GM19463 (cell line): ENCODE results near the gene SHISA6.

ENCODE experiments used
- ATAC-seq: cut with Tn5 transposase; IDR thresholded peaks from one replicate; pipeline ENCODE4 v1.9.1; 2021; ENCODE audit warnings: mild to moderate bottlenecking, moderate library complexity; ENCODE audit not compliant: unreplicated experiment

Gene SHISA6

DNA sequence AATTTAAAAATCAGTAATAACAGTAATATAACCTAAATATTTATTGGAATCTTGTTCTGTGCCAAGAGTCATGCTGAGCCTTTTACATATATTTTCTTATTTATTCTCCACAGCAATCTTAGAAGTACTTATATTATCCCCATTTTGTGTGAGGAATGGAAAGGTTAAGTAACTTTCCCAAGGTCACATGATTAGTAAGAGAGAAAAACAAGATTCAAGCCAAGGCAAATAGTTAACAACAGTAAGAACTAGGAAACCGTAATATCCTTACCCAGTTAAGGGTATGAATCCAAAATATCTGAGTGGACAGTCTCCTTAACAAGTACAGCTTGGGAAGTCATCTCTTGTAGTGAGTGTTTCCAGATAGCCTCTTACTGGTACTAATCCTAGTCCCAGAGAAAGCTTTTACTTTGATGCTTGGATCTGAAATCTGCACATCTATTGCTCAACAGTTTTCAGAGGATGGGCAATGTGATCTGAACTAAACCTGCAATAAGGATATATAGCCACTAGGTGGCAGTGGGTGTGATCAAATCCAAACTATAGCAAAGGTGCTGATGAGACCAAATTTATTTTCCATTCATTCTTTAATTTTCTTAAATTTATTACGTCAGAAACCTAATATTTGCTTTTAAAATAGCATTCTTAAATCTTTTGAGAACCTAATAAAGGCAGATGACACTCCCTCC is 23.3 kb downstream of the SHISA6 start:
- ATAC-seq = no peak

DNA sequence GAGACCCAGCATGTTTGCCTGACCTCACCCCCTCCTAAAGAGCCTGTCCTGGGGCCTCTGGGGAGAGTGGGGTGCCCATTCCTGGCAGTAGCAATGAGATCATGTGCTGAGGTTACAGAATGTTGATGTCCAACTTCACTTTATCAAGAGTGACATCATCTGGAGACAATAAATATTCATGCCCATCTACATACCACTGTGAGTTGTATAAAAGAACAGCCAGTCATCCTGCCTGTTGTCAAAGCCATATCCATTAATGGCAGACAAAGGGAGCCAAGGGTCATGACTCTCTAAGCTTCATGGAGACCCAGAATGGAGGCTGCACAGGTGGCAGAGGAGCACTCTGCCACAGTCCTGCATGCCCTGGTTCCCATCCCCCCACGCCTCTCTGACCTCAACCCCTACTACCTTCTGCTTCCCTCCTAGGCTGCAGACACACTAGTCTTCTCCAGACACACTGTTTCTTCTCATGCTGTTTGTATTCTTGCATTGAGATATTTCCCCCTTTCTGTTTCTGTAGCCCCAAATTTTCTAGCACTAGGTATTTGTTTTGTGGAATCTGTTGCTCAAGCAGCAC is 27.1 kb downstream of the SHISA6 start:
- no peak for ATAC-seq

DNA sequence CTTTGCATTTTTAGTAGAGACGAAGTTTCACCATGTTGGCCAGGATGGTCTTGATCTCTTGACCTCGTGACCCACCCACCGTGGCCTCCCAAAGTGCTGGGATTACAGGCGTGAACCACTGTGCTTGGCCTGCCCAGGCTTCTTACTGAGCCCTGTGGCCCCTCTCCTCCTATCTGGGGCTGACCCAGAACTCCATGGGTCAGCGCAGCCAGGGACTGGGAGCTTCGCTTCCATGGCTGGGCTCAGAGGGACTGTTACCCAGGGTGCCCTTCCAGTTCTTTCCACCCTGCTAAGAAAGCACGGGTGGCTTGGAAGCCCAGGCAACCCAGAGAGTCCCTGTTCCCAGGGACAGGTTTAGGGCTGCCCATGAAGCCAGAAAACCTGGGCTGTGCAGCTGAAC is 28.2 kb downstream of the SHISA6 start:
- no peak for ATAC-seq

DNA sequence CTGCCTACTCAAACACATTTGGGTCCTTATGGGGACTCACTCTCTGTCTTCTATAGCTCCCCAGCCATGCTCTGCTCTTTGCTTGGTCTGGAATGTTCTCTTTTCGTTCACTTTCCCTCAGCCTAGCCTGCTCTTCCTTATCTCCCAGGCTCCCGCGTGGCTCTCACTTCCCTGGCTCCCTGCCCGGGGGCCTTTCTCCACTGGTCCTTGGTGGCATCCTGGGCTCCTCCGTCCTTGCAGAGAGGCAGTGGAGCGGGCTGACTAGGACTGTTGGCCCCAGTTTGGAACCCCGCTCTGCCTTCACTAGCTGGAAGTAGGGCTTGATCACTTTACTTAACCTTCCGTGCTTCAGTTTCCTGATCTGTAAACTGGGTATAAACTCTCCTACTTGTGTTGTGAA is 31.2 kb downstream of the SHISA6 start:
- no peak for ATAC-seq

DNA sequence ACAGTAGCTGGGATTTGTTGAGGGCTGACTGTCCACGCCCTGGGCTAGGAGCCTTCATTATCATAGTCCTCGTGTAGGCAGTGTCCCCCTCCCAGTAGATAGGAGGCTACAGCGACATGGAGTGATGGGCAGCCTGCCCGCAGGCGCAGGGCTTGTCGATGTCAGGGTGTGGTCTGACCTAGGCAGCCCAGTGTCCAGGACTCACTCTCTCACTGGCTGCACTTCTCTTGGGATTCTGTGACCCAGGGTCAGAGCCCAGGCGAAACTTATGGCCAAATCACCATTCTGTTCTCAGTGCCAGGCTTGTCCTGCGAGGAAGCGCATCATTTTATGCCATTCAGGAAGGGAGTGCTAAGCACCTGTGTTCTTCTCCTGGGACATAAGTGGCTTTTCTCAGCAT is 32.6 kb downstream of the SHISA6 start:
- ATAC-seq = no peak

DNA sequence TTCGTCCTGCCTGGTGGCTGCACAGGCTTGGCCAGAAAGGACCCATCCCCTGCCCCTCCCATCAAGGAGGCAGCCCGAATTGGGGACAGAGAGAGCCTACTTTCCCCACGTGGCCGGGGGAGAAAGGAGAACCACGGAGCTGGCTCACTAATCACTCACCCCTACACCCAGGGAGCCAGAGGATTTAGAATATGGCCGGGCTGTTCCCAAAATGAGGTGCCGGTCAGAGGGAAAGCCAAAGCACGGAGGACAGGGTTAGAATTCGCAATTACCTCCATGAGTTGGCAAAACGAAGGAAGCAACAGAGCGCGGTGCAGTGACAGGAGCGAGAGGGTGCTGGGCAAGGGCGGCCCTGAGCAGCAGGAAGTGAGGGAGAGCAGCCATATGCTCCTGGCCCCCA is 33.1 kb downstream of the SHISA6 start:
- ATAC-seq = no peak

DNA sequence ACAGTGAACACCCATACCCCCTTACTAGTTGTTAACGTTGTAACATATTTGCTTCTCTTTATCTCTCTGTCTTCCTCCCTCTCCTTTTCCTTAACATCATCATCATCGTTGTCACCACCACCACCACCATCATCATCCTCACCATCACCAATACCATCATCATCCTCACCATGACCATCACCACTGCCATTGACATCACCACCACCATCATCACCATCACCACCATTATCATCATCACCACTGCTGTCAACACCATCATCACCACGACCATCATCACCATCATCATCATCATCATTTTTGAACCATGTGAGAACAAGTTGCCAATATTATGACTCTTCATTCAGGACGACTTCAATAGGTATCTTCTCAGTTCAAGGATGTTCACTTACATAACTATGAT is 35.5 kb downstream of the SHISA6 start:
- no peak for ATAC-seq

DNA sequence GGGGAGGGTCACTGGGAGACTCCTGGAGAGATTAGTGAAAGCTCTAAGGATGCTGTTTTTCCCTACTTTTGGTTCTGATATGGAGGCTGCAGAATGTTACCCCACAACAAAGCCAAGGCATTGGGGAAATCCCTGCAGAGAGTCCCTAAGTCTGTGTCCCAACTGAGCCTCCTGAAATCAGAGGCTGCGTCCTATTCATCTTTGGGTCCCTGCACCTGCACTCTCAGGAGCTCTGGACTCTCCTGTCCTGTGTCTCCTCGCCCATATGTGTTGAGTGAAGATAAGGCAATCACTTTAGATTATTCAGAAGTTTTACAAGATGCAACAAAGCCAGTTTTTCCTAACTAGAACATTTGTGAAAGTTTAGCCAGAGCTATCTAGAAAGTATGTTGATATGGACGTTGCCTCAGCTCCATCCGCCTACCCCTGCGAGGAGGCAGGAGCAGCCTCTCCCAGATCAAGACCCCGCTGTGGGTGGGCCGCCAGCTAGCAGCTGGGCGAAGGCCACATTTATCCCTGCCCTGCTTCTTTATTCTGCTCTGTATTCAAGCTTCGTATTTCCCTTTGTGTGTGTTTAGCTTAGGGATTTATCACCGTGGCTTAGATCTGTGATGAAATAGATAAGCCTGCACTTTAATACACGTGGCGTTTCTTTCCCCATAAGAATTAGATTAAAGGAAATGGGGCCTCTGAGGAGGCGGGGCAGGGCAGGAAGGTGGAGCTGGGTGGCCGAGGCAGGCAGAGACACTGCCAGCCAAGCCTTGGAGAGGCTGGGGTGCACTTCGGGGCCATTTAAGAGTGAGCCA is 37.4 kb downstream of the SHISA6 start:
- ATAC-seq = no peak

DNA sequence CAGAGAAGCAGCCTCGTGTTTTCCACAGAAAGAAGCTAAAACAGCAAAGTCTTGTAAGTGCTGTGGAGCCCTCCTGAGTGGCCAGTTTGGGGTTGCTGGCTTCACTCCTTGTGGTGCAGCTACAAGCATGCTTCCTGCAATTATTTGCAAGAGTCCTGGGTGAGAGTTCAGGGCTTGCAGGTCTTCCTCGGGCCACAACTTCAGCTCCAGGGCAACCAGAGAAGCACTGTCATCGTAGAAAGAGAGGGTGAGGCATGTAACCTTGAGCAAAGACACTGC is 37.9 kb downstream of the SHISA6 start:
- no peak for ATAC-seq

DNA sequence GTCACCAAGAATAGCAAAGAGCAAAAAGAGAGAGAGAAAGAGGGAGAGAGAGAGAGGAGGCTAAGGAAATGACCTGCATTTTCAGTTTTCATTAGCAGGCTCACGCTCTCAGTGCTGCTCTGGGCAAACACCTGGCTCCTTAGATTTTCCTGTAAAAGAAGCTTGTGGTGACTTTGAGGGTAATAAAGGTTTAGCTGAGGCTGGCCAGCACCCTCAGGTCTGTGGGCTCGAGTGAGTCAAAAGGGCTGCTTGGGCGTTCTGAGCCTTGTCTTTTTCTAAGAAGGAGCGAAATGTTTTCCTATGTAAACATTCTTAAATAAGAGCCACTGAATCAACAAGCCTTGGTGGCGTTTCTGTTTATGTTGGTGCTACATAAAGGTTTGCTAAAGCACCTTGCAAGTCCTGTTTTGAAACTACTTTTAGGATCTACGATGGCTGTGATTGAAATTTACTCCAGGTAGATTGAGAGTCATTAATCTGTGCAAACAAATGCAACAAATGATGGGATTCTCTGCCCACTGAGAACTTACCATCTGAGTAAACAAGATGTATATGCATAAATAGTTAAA is 38.8 kb downstream of the SHISA6 start:
- ATAC-seq = no peak

DNA sequence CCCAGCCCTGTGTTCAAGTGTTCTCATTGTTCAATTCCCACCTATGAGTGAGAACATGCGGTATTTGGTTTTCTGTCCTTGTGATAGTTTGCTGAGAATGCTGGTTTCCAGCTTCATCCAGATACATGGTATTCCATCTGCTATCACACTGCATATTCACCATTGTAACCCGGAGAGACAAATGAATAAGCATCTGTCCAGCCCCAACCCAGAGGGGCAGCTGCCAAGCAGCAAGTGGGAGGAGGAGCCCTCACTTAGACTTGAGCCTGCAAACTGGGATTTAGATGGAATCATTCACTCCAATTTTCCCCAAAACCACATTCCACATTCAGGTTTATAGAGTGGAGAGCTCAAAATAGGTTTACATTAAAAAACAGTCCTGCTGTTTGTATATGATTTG is 41.6 kb downstream of the SHISA6 start:
- ATAC-seq = no peak

DNA sequence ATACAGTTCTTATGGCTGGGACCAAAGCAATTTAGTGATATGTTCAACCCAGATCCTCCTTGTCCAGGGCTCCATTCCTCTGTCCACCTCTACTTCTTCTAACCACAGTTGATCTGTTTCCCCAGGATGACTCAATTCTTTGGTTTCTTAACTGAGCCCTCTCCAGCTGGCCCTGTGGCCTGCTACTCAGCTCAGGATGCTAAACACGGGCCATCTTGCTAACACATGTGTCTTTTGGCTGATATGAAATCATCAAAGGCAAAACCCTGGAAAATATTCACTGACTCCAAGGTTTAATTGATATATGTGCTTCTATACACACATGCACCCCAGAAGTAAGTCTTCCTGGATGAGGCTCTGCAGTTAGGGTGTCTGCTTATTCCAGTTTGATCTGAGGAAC is 43.8 kb downstream of the SHISA6 start:
- ATAC-seq = no peak

DNA sequence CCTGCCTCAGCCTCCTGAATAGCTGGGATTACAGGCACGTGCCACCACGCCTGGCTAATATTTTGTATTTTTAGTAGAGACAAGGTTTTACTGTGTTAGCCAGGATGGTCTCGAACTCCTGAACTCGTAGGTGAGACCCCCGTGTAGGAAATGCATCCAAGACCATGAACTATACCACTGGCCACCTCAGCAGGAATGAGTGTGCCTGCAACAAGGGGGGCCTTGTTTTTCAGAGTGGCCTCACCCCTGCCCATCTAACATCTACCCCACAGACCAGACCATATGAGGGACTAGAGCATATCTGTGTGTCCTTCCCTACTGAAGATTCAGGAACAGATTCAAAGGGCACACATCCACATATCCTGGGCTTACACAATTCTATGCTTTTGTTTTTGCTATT is 44.9 kb downstream of the SHISA6 start:
- no peak for ATAC-seq

DNA sequence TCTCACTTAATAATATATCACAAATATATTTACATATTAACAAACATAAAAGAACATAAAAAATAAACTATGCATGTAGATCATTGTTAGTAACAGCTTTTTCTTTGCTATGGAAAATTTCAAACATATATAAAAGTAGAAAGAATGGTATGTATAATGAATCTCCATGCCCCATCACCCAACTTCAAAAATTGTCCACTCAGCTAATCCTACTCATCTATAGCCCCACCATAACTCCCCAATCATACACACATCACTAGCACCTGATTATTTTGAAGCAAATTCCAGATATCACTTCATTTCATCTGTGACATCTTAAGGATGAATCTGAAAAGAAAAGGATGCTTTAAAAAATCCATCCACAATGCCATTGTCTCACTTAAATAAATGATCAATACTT is 46.8 kb downstream of the SHISA6 start:
- no peak for ATAC-seq

DNA sequence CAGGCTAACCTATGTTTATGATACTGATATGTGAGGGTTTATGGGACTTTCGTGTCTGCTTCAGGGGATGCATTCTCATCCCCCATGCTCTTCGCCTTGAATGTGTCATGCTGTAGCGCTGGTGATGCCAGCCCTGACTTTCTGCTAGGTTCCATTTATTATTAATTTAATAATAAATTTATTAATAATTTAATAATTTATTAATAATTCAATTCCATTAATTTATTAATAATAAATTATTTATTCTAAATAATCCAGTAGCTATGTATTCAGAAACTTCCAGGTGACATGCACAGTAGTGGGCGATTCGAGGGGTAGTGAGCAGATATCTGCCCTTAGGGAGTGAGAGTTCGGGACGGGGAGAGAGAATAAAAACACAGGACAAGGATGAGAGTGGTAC is 49.8 kb downstream of the SHISA6 start:
- ATAC-seq = no peak

DNA sequence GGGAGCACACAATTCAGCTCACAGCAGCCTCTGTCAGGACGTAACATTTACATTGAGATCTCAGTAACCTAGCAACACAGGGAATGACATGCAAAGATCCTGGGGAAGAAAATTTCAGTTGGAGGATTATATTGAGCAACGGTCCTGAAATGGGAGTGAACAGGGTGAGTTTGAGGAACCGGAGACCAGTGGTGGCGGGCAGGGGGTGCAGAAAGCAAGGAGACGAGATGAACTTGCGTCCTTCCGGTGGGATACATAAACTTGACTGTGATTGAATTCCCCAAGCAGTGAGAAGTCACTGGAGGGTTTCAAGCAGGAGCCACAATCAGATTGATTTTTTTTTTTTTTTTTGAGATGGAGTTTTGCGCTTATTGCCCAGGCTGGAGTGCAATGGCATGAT is 51.5 kb downstream of the SHISA6 start:
- no peak for ATAC-seq

DNA sequence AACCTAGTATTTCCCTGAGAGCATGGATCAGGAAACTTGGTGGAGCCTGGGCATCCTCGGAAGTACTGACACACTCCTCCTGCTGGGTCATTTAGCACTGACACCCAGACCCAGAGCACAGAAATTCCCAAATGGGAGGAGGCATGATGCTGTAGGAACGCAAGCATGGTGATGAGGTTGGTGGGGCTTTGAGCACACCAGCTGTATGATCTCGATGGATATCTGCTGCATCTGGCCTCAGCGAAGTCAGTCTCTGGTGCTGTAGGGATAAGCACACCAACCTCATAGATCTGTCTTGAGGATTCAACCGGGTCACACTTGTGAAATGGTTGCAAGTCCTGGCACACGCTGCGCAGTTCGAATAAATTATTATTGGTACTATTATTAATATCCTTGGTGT is 52.5 kb downstream of the SHISA6 start:
- ATAC-seq = no peak

DNA sequence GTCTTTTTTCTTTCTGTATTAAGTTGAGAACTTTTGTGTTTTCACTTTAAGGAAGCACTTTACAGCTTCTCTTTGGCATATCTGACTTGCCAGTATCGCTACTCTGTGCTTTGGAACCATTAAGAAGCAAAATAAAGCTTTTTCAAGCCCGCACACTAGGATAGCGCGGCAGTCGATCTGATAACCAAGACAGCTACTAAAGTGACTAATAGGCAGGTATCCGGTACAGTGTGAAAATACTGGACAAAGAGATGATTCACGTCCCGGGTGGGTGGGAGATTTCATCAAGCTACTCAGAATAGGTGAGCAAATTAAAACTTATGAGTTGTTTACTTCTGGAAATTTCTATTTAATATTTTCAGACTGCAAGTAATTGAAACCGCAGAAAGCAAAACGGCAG is 53.8 kb downstream of the SHISA6 start:
- no peak for ATAC-seq

DNA sequence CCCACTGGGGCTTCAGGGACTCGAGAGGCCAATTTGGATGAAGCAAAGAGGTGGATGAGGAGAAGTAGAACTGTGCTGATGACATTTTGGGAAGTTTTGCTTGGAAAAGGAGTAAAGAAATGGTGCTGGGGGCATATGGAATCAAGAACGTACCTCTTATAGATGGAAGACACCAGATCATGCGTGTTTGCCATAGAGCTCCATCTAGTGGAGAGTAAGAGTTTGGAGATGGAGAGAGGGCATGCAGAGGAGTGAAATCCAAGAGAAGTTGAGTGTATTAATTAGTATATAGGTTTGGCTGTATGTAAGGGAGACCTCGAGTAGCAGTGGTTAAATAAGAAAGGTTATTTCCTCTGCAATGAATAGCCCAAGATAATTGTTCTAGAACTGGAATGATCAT is 56.0 kb downstream of the SHISA6 start:
- no peak for ATAC-seq

DNA sequence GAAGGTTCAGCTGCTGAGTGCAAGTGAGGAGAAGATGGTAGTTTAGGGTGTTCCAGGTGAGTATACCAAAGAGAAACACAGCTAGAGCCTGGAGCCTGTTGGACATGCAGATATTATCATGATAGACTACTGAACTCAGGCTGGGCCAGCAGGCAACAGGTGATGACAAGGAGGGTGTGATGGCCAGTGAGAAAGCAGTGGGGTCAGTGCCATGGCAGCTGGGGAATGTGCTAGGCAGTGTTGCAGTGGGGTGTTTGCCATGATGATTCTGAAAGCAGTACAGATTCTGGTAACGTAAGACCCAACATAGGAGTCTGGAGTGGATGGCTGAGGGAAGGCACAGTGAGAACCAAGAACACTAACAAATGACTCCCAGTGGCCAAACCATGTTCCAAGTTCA is 57.4 kb downstream of the SHISA6 start:
- no peak for ATAC-seq

DNA sequence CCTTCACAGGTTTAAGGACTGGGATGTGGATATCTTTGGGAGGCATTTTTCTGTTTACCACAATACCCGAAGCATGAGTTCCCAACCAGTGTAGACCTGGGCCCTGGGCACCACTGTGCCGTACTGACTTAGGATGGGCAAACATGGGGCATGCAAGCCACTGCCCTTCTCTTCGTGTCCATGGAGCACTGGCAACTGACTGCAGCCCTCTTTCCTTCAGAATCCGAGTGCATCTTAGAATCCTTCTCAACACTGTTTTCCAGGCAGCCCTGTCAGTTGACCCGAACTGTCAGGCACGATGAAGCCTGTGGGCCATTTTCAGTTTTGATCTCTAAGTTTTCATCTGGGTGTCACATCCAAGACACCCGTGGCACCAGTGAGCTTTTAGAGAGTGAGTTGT is 59.2 kb downstream of the SHISA6 start:
- ATAC-seq = no peak

DNA sequence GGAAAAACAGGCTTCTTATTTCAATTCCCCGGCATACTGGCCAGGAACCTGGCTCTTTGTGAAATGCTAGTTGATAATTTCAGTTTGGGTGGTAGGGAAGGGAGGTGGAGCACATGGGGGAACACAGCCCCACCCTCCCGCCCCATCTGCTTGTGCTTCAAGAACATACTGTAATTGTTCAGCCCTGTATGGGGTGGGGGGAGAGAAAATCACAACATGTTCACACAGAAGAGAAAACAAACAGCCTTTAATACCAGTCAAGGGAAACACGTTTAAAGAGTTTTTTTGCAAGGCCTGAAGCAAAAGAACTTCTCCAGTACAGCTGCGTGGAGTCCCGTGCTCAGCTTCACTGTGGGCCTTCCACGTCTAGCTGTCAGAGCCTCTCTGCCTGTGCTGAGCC is 59.7 kb downstream of the SHISA6 start:
- no peak for ATAC-seq
